GM12878 (cell line): ENCODE data around the gene ARFRP1.

Source experiments
- ATF3 ChIP-seq: IDR thresholded peaks from 2 replicates; pipeline ENCODE4 v1.6.1; 2011; ENCODE audit warnings: low read depth, mild to moderate bottlenecking, low read length, moderate library complexity, borderline replicate concordance; ENCODE audit errors: extremely low read depth
- CTCF ChIP-seq, 3 experiments: IDR thresholded peaks in 2 of 3; conservative IDR thresholded peaks in 1 of 3; 2 replicates each; pipeline ENCODE4 v1.5.1; 2011; ENCODE audit warnings: low read depth in 3 of 3, low read length in 3 of 3, mild to moderate bottlenecking in 3 of 3, control low read depth in 2 of 3, moderate library complexity in 2 of 3, inconsistent platforms in 1 of 3, mixed read lengths in 1 of 3; ENCODE audit not compliant: control insufficient read depth in 2 of 3, insufficient read depth in 1 of 3; ENCODE audit errors: extremely low read depth in 1 of 3
- EP300 ChIP-seq, 2 experiments: fragments of 150-350 bp in 1 of 2; IDR thresholded peaks; 2 replicates each; pipeline ENCODE4 v1.6.1; 2011 to 2012; ENCODE audit warnings: low read depth in 2 of 2, low read length in 2 of 2, borderline replicate concordance in 1 of 2, improper control_type of control experiment in 1 of 2, inconsistent platforms in 1 of 2; ENCODE audit not compliant: control insufficient read depth in 1 of 2
- IKZF2 ChIP-seq, 2 experiments: fragments of 450-650 bp; IDR thresholded peaks; 2 replicates each; pipeline ENCODE4 v1.6.1; 2017; ENCODE audit warnings: mild to moderate bottlenecking in 2 of 2, moderate library complexity in 2 of 2
- MYC ChIP-seq: IDR thresholded peaks from 2 replicates; pipeline ENCODE4 v1.6.1; 2011; ENCODE audit warnings: mild to moderate bottlenecking, low read length, moderate library complexity, inconsistent platforms; ENCODE audit not compliant: insufficient read depth, insufficient replicate concordance, insufficient read length, severe bottlenecking
- NFIC ChIP-seq: IDR thresholded peaks from 2 replicates; pipeline ENCODE4 v1.6.1; 2012; ENCODE audit warnings: low read depth, mild to moderate bottlenecking, inconsistent platforms, low read length, moderate library complexity
- POLR2A ChIP-seq: IDR thresholded peaks from 2 replicates; pipeline ENCODE4 v1.6.1; 2011; ENCODE audit warnings: low read depth, mild to moderate bottlenecking, low read length
- POU2F2 ChIP-seq: IDR thresholded peaks from 3 replicates; pipeline ENCODE4 v1.6.1; 2011; ENCODE audit warnings: low read depth, mild to moderate bottlenecking, low read length, borderline replicate concordance
- SUZ12 ChIP-seq: fragments of 200-600 bp; sonication (generic); IDR thresholded peaks from one replicate; pipeline ENCODE4 v1.6.1; 2018; ENCODE audit warnings: antibody characterized with exemption, mild to moderate bottlenecking; ENCODE audit not compliant: unreplicated experiment
- YY1 ChIP-seq: IDR thresholded peaks from 2 replicates; pipeline ENCODE4 v1.6.1; 2011; ENCODE audit warnings: low read depth, mild to moderate bottlenecking, low read length
- ZZZ3 ChIP-seq: IDR thresholded peaks from 2 replicates; pipeline ENCODE4 v1.6.1; 2011; ENCODE audit warnings: low read depth; ENCODE audit not compliant: control insufficient read depth, insufficient read length
- TF ChIP-seq, protein P1 (sequence below): IDR thresholded peaks from 2 replicates; pipeline ENCODE4 v1.6.1; 2011; ENCODE audit warnings: borderline replicate concordance, low read depth, mild to moderate bottlenecking, moderate library complexity, mixed read lengths, low read length; ENCODE audit not compliant: insufficient read depth; ENCODE audit errors: extremely low read length
- TF ChIP-seq, protein P2 (sequence below): IDR thresholded peaks from 2 replicates; pipeline ENCODE4 v1.6.1; 2012; ENCODE audit warnings: mild to moderate bottlenecking, low read depth, low read length

- TF ChIP-seq POLR2A: peak; percentile 10
- no peak for TF ChIP-seq SUZ12
- no peak for TF ChIP-seq ZZZ3
- no peak for TF ChIP-seq CTCF (IDR thresholded peaks at IDR 0.05 in 2 of 3, conservative IDR thresholded peaks at IDR 0.05 in 1 of 3; ENCODE audit: control insufficient read depth in 2 of 3, extremely low read depth in 1 of 3, insufficient read depth in 1 of 3, low read depth in 3 of 3, low read length in 3 of 3)
- TF ChIP-seq, protein P1, sequence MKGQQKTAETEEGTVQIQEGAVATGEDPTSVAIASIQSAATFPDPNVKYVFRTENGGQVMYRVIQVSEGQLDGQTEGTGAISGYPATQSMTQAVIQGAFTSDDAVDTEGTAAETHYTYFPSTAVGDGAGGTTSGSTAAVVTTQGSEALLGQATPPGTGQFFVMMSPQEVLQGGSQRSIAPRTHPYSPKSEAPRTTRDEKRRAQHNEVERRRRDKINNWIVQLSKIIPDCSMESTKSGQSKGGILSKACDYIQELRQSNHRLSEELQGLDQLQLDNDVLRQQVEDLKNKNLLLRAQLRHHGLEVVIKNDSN: no peak
- TF ChIP-seq EP300 (IDR thresholded peaks at IDR 0.05; ENCODE audit: borderline replicate concordance in 1 of 2, control insufficient read depth in 1 of 2, low read depth in 2 of 2, low read length in 2 of 2): no peak
- TF ChIP-seq POU2F2: no peak
- no peak for TF ChIP-seq NFIC
- no peak for TF ChIP-seq ATF3
- TF ChIP-seq, protein P2, sequence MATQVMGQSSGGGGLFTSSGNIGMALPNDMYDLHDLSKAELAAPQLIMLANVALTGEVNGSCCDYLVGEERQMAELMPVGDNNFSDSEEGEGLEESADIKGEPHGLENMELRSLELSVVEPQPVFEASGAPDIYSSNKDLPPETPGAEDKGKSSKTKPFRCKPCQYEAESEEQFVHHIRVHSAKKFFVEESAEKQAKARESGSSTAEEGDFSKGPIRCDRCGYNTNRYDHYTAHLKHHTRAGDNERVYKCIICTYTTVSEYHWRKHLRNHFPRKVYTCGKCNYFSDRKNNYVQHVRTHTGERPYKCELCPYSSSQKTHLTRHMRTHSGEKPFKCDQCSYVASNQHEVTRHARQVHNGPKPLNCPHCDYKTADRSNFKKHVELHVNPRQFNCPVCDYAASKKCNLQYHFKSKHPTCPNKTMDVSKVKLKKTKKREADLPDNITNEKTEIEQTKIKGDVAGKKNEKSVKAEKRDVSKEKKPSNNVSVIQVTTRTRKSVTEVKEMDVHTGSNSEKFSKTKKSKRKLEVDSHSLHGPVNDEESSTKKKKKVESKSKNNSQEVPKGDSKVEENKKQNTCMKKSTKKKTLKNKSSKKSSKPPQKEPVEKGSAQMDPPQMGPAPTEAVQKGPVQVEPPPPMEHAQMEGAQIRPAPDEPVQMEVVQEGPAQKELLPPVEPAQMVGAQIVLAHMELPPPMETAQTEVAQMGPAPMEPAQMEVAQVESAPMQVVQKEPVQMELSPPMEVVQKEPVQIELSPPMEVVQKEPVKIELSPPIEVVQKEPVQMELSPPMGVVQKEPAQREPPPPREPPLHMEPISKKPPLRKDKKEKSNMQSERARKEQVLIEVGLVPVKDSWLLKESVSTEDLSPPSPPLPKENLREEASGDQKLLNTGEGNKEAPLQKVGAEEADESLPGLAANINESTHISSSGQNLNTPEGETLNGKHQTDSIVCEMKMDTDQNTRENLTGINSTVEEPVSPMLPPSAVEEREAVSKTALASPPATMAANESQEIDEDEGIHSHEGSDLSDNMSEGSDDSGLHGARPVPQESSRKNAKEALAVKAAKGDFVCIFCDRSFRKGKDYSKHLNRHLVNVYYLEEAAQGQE: no peak
- TF ChIP-seq YY1: no peak
- no peak for TF ChIP-seq MYC
- no peak for TF ChIP-seq IKZF2 (IDR thresholded peaks at IDR 0.05)
These were observed 10.4 kb downstream of the ARFRP1 start for GRCh38 chr20:63697357-63697867.
